IPS DF 6.9 (cell line): ENCODE results near the gene CPAMD8.
A peak's percentile ranks its signal among the peaks of the same experiment; 100 is the strongest.

Experiments used
- DNase-seq: peaks from one replicate; pipeline ENCODE4 v3.0.0-alpha.2; 2013; ENCODE audit warnings: low read depth, low spot score
- H3K27ac ChIP-seq: one replicate; pipeline ENCODE4 v1.5.1; 2013; ENCODE audit warnings: low read length, control low read depth
- H3K27me3 ChIP-seq: 2 replicates; pipeline ENCODE4 v1.6.1; 2013; ENCODE audit warnings: mild to moderate bottlenecking, low read length; ENCODE audit not compliant: control insufficient read depth, insufficient read depth
- H3K36me3 ChIP-seq: 2 replicates; pipeline ENCODE4 v1.6.1; 2013; ENCODE audit warnings: low read length; ENCODE audit not compliant: control insufficient read depth, insufficient read depth
- H3K4me1 ChIP-seq: 2 replicates; pipeline ENCODE4 v1.6.1; 2013; ENCODE audit warnings: low read length; ENCODE audit not compliant: control insufficient read depth, insufficient read depth
- H3K4me3 ChIP-seq: 2 replicates; pipeline ENCODE4 v1.5.1; 2013; ENCODE audit warnings: mild to moderate bottlenecking, low read length
- H3K9me3 ChIP-seq: 2 replicates; pipeline ENCODE4 v1.6.1; 2013; ENCODE audit warnings: low read length, inconsistent platforms; ENCODE audit not compliant: control insufficient read depth, insufficient read depth
- WGBS: extraction: QIAGEN DNeasy Blood & Tissue Kit; methylation state at CpG from one replicate; pipeline ENCODE4 v1.1.7; 2013; ENCODE audit warnings: mixed read lengths, missing lambda C conversion rate; ENCODE audit not compliant: insufficient read length, insufficient coverage; 5-methylcytosine and 5-hydroxymethylcytosine counted together

CPAMD8 gene

DNA sequence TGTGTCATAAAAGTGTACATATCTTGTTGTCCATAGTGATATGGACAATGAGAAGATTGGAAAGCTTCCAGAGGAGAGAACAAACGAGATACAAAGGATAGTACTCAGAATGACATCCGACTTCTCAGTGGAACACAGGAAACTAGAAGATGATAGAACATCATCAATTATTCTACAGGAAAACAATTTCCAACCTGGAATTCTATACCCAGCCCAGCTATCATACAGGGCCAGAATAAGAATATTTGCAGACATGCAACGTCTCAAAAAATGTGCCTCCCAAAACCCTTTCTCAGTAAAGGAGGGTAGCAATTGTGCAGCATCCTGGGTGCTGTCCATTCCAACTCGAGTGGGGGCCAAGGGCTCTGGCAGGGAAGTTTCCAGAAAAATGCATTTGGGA lies 113.8 kb downstream of the CPAMD8 start:
- DNase-seq = no peak
- no peaks in the 10 kb centered on the region for H3K27me3 ChIP-seq
- no peaks in the 10 kb centered on the region for H3K4me1 ChIP-seq
- no peak overlapping the region for H3K27ac ChIP-seq
- H3K9me3 ChIP-seq = peaks cover 4% of the 10 kb centered on the region; the same call in 1 of the 2 replicates
- no CpG with 5 or more reads among the region's 4 CpGs for WGBS
- H3K36me3 ChIP-seq = peaks cover 3% of the 10 kb centered on the region; the same call in 1 of the 2 replicates
- no peak overlapping the region for H3K4me3 ChIP-seq

DNA sequence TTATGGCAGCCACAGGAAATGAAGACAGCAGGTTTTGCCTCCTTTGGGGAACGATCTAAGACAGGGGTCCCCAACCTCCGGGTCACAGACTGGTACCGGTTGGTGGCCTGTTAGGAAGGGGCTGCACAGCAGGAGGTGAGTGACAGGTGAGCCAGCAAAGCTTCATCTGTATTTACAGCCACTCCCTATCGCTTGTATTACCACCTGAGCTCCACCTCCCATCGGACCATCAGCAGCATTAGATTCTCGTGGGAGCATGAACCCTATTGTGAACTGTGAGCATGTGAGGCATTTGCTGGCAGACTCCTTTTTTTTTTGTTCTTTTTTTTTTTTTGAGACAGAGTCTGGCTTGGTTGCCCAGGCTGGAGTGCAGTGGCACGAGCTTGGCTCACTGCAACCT lies 115.6 kb downstream of the CPAMD8 start:
- DNase-seq = no peak
- Histone ChIP-seq H3K36me3 (peaks cover 3% of the 10 kb centered on the region; the same call in 1 of the 2 replicates), H3K4me1 (no peaks in the 10 kb centered on the region), H3K9me3 (peaks cover 2% of the 10 kb centered on the region; the same call in 1 of the 2 replicates), H3K27me3 (no peaks in the 10 kb centered on the region), H3K4me3 (no peak overlapping the region), H3K27ac (no peak overlapping the region)
- WGBS = no CpG with 5 or more reads among the region's 7 CpGs

DNA sequence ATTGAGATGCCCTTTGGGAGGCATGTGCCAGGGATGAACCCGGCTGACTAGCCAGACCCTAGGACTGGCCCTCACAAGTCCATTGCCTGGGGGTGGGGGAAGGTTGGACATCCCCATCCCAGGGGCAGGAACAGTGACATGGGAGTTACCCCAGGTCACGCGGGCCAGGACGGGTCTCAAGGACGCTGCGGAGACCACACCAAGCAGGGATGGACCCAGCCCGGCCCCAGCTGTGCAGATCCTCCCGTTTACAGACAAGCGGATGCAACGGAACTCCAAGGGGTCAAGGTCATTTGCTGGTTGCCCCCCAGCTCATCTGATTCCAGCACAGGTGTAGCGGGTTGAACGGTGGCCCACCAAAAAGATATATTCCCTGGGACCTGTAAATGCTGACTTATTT lies 117.9 kb downstream of the CPAMD8 start:
- H3K4me1 ChIP-seq = no peaks in the 10 kb centered on the region
- no CpG with 5 or more reads among the region's 12 CpGs for WGBS
- H3K27ac ChIP-seq = no peak overlapping the region
- no peak for DNase-seq
- no peaks in the 10 kb centered on the region for H3K36me3 ChIP-seq
- H3K4me3 ChIP-seq = no peak overlapping the region
- H3K9me3 ChIP-seq = peaks cover 2% of the 10 kb centered on the region; the same call in 1 of the 2 replicates
- H3K27me3 ChIP-seq = no peaks in the 10 kb centered on the region

DNA sequence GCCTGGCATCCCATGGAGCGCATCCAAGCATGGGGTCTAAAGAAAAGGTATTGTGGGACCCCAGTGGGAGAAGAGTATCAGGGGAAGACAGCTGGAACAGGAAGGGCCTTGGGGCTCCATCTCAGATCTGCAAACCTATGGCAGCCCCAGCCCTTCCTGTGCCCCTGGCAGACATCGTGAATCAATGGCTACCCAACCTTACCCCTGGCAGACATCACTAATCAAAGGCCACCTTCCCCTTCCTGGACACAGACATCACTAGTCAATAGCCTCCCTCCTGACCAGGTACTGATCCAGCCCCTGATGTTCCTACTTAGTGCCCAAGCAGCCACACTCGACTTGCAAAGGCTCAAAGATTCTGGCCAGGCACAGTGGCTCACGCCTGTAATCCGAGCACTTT lies 122.0 kb downstream of the CPAMD8 start:
- Histone ChIP-seq H3K27ac (no peak overlapping the region), H3K27me3 (no peaks in the 10 kb centered on the region), H3K9me3 (no peaks in the 10 kb centered on the region), H3K36me3 (no peaks in the 10 kb centered on the region), H3K4me1 (no peaks in the 10 kb centered on the region), H3K4me3 (no peak overlapping the region)
- DNase-seq = no peak
- no CpG with 5 or more reads among the region's 5 CpGs for WGBS

DNA sequence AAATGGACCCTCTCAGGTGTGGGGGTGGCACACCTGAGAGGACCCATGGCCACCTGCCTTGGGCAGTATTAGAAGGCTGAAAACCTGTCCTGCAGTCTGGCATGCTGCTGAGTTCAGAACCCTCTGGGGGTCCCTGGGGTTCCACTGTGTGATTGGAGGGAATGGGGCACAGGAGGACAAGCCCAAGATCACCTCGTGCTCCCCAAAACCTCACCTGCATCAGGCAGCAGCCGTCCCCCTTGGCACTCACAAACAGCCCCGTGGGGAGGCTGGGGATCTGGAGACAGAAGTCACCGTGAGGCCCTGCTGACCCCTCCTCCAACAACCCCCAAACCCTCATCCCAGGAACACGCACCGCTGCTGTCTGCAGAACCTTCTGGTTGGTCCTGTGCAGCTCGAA lies 123.3 kb downstream of the CPAMD8 start:
- no peak overlapping the region for H3K27ac ChIP-seq
- no CpG with 5 or more reads among the region's 7 CpGs for WGBS
- no peaks in the 10 kb centered on the region for H3K4me1 ChIP-seq
- DNase-seq = no peak
- H3K27me3 ChIP-seq = no peaks in the 10 kb centered on the region
- no peak overlapping the region for H3K4me3 ChIP-seq
- no peaks in the 10 kb centered on the region for H3K9me3 ChIP-seq
- no peaks in the 10 kb centered on the region for H3K36me3 ChIP-seq

DNA sequence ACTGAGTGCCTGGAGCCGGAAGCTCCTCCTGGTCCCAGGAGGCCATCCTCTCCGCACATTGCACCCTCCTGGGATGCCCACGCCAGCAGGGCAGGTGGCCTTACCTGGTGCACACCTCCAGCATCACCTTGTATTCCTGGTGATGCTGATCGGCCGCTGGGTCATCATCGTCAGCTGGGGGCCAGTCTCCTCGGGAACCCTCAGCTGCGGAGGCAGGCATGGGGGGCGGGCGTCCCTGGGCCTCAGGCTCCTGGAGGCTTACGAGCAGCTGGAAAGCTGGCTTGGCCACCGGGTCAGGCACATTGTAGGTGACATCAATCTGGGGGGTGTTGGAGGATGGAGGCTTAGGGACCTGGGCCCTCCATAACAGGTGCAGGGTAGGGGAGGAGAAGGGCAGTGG lies 124.1 kb downstream of the CPAMD8 start:
- Histone ChIP-seq H3K27ac (no peak overlapping the region), H3K27me3 (no peaks in the 10 kb centered on the region), H3K36me3 (no peaks in the 10 kb centered on the region), H3K4me1 (no peaks in the 10 kb centered on the region), H3K9me3 (no peaks in the 10 kb centered on the region), H3K4me3 (no peak overlapping the region)
- WGBS = no CpG with 5 or more reads among the region's 12 CpGs
- no peak for DNase-seq

DNA sequence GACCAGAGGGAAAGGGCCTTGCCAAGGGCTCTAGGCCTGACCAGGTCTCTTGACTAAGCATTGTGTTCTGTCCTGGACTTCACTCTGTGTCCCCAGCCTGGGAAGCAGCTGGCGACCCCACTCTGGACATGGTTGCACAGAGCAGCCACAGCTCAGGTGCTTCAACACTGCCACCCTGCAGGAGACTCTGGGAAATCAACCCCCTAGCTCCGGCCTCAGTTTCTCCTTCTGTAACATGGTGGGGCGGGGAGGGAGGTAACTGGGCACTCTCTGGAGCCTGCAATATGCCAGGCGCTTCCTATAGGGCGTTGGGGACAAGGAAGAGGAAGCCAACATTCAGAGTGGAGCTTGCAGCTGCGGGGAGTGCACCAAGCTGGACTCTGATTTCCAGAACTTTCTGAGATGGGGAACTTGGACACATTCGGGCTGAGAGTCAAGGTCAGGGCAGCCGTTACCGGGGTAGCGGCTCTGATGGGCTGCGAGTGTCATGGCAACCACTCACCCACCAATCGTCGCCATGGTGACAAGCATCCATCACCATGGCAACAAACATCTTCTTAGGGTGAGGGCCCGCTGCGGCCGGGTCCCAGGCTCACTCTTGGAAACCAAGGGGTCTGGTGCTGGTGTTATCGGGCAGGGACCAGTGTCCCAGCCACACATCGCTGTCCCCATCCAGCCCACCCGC lies 125.0 kb downstream of the CPAMD8 start:
- Histone ChIP-seq H3K4me3 (no peak overlapping the region), H3K27me3 (no peaks in the 10 kb centered on the region), H3K9me3 (no peaks in the 10 kb centered on the region), H3K4me1 (no peaks in the 10 kb centered on the region), H3K27ac (no peak overlapping the region), H3K36me3 (no peaks in the 10 kb centered on the region)
- DNase-seq = no peak
- WGBS = no CpG with 5 or more reads among the region's 19 CpGs

DNA sequence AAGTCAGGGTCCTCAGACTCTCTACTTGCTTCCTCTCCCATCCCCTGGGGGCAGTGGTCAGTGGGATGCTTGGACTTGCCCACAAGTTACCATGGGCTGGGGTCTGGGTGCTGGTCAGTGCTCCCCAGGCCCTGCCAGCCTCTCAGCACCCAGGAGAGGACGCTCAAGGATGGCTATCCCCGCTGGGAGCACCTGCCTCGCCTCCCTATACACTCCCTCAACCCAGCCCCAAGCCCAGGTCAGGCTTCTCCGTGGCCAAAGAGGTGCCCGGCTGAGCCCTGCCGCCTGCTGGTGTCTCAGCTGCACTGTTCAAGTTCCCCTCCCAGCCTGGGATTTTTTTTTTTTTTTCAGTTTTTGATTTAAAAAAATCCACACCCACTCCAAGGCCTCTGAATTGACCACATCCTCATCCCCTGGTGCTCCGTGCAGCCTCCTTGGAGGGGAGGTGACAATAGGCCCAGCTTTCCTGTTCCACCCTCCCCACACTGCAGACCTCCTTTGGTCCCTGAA lies 127.0 kb downstream of the CPAMD8 start:
- H3K4me1 ChIP-seq = no peaks in the 10 kb centered on the region
- H3K36me3 ChIP-seq = no peaks in the 10 kb centered on the region
- no peak overlapping the region for H3K27ac ChIP-seq
- H3K4me3 ChIP-seq = no peak overlapping the region
- H3K27me3 ChIP-seq = no peaks in the 10 kb centered on the region
- peak; percentile 37 for DNase-seq
- no CpG with 5 or more reads among the region's 7 CpGs for WGBS
- H3K9me3 ChIP-seq = no peaks in the 10 kb centered on the region

DNA sequence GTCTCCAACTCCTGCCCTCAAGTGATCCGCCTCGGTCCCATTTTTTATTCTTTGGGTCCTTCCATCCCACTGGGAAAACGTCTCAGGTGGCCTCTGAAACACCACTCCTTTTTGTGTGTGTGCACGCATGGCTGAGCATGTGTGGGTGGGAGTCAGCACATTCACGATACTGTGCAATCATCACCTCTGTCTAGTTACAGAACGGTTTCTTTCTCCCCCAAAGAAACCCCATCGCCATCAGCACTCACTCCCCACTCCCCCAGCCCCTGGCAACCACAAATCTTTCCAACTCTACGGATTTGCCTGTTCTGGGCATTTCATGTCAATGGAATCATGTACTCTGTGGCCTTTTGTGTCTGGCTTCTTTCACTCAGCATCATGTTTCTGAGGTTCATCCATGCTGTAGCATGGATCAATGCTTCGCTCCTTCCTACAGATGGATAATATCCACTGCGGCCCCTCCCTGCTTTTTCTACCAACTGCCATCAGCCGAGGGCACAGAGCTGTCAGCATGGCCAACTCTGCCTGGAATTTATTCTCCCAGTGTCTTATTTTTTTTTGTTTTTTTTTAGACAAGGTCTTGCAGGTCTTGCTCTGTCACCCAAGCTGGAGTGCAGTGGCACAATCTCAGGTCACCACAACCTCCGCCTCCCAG lies 128.1 kb downstream of the CPAMD8 start:
- no peak for DNase-seq
- Histone ChIP-seq H3K4me3 (no peak overlapping the region), H3K4me1 (no peaks in the 10 kb centered on the region), H3K27ac (no peak overlapping the region), H3K36me3 (no peaks in the 10 kb centered on the region), H3K9me3 (no peaks in the 10 kb centered on the region), H3K27me3 (no peaks in the 10 kb centered on the region)
- WGBS = no CpG with 5 or more reads among the region's 12 CpGs

DNA sequence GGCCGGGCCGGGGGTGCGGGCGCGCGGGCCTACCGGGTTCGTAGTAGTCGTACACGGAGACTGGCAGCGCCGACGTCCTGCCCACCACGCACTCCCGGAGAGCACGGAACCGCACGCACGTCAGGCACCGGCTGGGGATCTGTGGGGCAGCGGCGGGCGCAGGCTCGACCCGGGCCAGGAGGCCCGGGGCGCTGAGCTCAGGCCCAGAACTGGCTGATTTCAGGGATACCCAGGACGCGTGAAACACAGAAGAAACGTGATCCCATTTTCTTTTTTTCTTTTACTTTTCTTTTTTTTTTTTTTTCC lies 128.8 kb downstream of the CPAMD8 start:
- H3K4me3 ChIP-seq = peak overlapping the region; percentile 48
- H3K27ac ChIP-seq = no peak overlapping the region
- no peaks in the 10 kb centered on the region for H3K36me3 ChIP-seq
- no peaks in the 10 kb centered on the region for H3K9me3 ChIP-seq
- no peaks in the 10 kb centered on the region for H3K27me3 ChIP-seq
- no peak for DNase-seq
- WGBS = no CpG with 5 or more reads among the region's 30 CpGs
- H3K4me1 ChIP-seq = no peaks in the 10 kb centered on the region
